ENCODE results near the gene TFF3.

- TF ChIP-seq PRDM4 (tag by site-specific recombination; IDR thresholded peaks at IDR 0.05) (no peak), ZNF785 (tag by site-specific recombination; IDR thresholded peaks at IDR 0.05) (no peak), CTCF (tag by site-specific recombination; IDR thresholded peaks at IDR 0.05) (no peak), ZNF501 (tag by site-specific recombination; IDR thresholded peaks at IDR 0.05) (no peak), MZF1 (tag by site-specific recombination; IDR thresholded peaks at IDR 0.05; ENCODE audit: borderline replicate concordance) (no peak), ZNF555 (tag by site-specific recombination; conservative IDR thresholded peaks at IDR 0.05) (no peak), ZNF645 (tag by site-specific recombination; IDR thresholded peaks at IDR 0.05) (no peak), ZNF596 (tag by site-specific recombination; IDR thresholded peaks at IDR 0.05) (no peak), ZNF184 (tag by site-specific recombination; IDR thresholded peaks at IDR 0.05) (no peak)
These were observed 4.8 kb upstream of the TFF3 start for GRCh38 chr21:42319851-42320572.
